Aortic smooth muscle cell (primary cell): ENCODE data around the gene OTOR. TPM values are rescaled to one million over a fixed set of nuclear protein-coding genes. Genes with fewer than 3 reads are reported as not detected.

ENCODE experiments used
- total RNA-seq: library from RNA; depleted of rRNA; stranded (reverse); fragments of >200 nt; gene quantifications from 2 replicates; pipeline ENCODE4 v1.2.3, GENCODE V29; 2014

OTOR gene, protein sequence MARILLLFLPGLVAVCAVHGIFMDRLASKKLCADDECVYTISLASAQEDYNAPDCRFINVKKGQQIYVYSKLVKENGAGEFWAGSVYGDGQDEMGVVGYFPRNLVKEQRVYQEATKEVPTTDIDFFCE
- total RNA-seq, result not detected in 2 replicates

DNA sequence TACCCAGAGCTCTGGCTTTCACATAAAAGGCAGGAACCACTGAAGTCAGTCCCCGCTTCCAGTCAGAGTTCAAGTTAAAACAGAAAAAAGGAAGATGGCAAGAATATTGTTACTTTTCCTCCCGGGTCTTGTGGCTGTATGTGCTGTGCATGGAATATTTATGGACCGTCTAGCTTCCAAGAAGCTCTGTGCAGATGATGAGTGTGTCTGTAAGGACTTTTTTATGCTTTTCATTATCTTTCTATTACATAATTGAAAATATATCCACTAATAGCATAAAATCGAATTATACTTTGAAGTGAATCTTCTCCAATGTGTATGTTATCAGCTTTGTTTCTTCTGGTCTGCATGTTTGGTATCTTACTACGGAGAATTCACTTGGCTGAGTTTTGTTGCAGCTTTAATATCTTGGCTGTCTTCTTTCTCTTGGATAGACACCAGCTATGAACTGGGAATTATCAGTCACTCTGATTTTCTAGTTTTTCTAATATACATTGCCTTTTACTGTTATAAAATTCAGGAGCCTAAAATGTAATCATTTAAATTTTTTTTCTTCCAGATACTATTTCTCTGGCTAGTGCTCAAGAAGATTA, at the start of gene OTOR:
Gene OTOR (plus strand): TSS at position 51 of the 593 bp plus-strand sequence. CDS start 44 bp downstream, at position 95.

DNA sequence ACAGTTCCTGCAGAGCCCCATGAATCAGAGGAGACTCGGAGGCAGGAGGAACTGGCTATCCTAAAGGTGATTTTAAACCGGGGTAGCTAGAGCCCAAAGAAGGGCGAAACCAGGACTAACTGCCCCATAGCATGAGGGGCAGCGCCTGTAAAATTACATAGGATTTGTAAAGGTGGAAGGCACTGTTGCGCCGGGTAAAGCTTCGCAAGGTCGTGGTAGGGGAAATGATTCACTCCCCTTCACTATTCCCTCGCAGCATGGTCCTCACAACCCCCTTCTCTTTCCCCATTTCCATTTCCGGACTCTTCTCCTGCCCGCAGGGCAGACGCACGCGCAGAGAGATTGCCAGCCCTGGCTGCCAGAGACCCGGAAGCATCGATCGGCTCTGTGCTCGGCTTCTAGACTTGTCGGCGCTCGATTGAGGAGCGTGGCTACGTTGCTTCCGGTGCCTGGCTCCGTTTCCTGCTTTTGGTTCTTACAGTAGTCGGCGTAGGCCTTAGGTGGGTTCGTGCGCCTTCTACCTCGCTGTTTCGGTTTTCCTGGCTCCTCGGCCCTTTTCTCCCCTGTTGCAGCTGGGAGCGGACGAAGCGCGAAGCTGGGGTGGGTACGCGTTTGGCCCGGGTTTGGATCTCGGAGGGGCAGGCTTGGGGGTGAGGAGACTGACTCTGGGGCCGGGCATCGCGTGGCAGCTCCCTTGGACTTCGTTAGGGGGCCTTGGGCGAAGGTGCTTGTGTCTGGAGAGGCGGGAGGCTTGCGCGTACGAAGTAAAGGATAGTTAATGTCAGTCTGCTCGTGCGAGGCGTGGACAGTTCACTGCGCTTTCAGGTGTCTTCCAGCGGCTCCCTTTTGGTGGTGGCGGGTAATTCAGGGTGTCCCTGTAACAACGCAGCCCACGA, 18.3 kb upstream of the OTOR start, which contains the start of gene SNRPB2:
Gene SNRPB2 (plus strand): TSS at position 462 of the 896 bp plus-strand sequence. CDS start 1,677 bp downstream, outside the sequence.

Other genes with a start within 250 kb of the OTOR start
- 18.0 and 18.8 TPM in 2 replicates for gene KIF16B, start 174.9 kb upstream of the OTOR start, total RNA-seq
- gene SNRPB2, start 18.3 kb upstream of the OTOR start, total RNA-seq, result 39.8 and 48.7 TPM in 2 replicates